Activated T-cell treated with anti-CD3 and anti-CD28 coated beads, Interleukin-2, amount 50 U/mL, for 24 hours (primary cell): ENCODE measurements around the gene OR13C2.
"Not testable (repeated sequence)": the region's sequence is repeated elsewhere in the genome, so short reads cannot be mapped to it uniquely, and the experiment has no call there.

ENCODE experiments used
- DNase-seq: peaks from one replicate; pipeline ENCODE4 v3.0.0-alpha.2; 2020
- H3K27ac Mint-ChIP-seq: 2 replicates; pipeline ENCODE4 v1.8.0; 2020; ENCODE audit warnings: mild to moderate bottlenecking, mixed read lengths
- H3K27me3 Mint-ChIP-seq: 2 replicates; pipeline ENCODE4 v1.8.0; 2020; ENCODE audit warnings: mixed read lengths
- H3K36me3 Mint-ChIP-seq: 2 replicates; pipeline ENCODE4 v1.8.0; 2020; ENCODE audit warnings: low read depth, mixed read lengths
- H3K4me1 Mint-ChIP-seq: 2 replicates; pipeline ENCODE4 v1.8.0; 2020; ENCODE audit warnings: low read depth, mixed read lengths
- H3K4me3 Mint-ChIP-seq: 2 replicates; pipeline ENCODE4 v1.8.0; 2020; ENCODE audit warnings: mild to moderate bottlenecking, moderate library complexity, mixed read lengths
- H3K9me3 Mint-ChIP-seq: 2 replicates; pipeline ENCODE4 v1.8.0; 2020; ENCODE audit warnings: mixed read lengths

OR13C2 gene

GRCh38 chr9:104605527-104605926, at the start of gene OR13C2:
TSS of gene OR13C2 (minus strand) at chr9:104605627. CDS start at chr9:104605627, 0 bp downstream.
- not testable (repeated sequence) for DNase-seq

GRCh38 chr9:104635456-104635855, 30.0 kb upstream of the OR13C2 start:
- Mint-ChIP-seq H3K27ac (no peak overlapping the region), H3K9me3 (peaks cover 26% of the 10 kb centered on the region), H3K4me3 (no peak overlapping the region), H3K27me3 (no peaks in the 10 kb centered on the region), H3K36me3 (no peaks in the 10 kb centered on the region), H3K4me1 (no peaks in the 10 kb centered on the region)
- no peak for DNase-seq

More at GRCh38 chr9:104605527-104605926, at the start of gene OR13C2:
- not testable (repeated sequence) for H3K4me3 Mint-ChIP-seq, H3K4me1 Mint-ChIP-seq, H3K27ac Mint-ChIP-seq, H3K9me3 Mint-ChIP-seq, H3K36me3 Mint-ChIP-seq, H3K27me3 Mint-ChIP-seq

GRCh38 chr9:104633976-104634520, 28.6 kb upstream of the OR13C2 start:
- Mint-ChIP-seq H3K9me3 (peaks cover 13% of the 10 kb centered on the region), H3K27me3 (no peaks in the 10 kb centered on the region), H3K27ac (no peak overlapping the region), H3K36me3 (no peaks in the 10 kb centered on the region), H3K4me1 (no peaks in the 10 kb centered on the region), H3K4me3 (no peak overlapping the region)
- DNase-seq: no peak

- not testable (repeated sequence) for DNase-seq, H3K27ac Mint-ChIP-seq, H3K9me3 Mint-ChIP-seq, H3K4me1 Mint-ChIP-seq, H3K27me3 Mint-ChIP-seq, H3K4me3 Mint-ChIP-seq, H3K36me3 Mint-ChIP-seq
Observed at GRCh38 chr9:104625964-104626363, 20.5 kb upstream of the OR13C2 start.

GRCh38 chr9:104618104-104618503, 12.7 kb upstream of the OR13C2 start, which contains the start of gene OR13C9:
TSS of gene OR13C9 (minus strand) at chr9:104618204. CDS start at chr9:104618204, 0 bp downstream.
- no peaks in the 10 kb centered on the region for H3K4me1 Mint-ChIP-seq

GRCh38 chr9:104617418-104617817, 12.0 kb upstream of the OR13C2 start:
- DNase-seq: no peak
- Mint-ChIP-seq H3K36me3 (no peaks in the 10 kb centered on the region), H3K27me3 (no peaks in the 10 kb centered on the region), H3K4me1 (no peaks in the 10 kb centered on the region), H3K27ac (no peak overlapping the region), H3K4me3 (no peak overlapping the region), H3K9me3 (no peaks in the 10 kb centered on the region)

More at GRCh38 chr9:104618104-104618503, 12.7 kb upstream of the OR13C2 start, which contains the start of gene OR13C9:
- H3K4me3 Mint-ChIP-seq: no peak within 1 kb of the TSS
- H3K27ac Mint-ChIP-seq: no peak within 1 kb of the TSS
- H3K36me3 Mint-ChIP-seq: no peaks in the 10 kb centered on the region
- no peaks in the 10 kb centered on the region for H3K9me3 Mint-ChIP-seq
- DNase-seq: no peak
- no peaks in the 10 kb centered on the region for H3K27me3 Mint-ChIP-seq

- Mint-ChIP-seq H3K27ac (no peak overlapping the region), H3K9me3 (no peaks in the 10 kb centered on the region), H3K4me1 (no peaks in the 10 kb centered on the region), H3K36me3 (no peaks in the 10 kb centered on the region), H3K27me3 (no peaks in the 10 kb centered on the region), H3K4me3 (no peak overlapping the region)
- DNase-seq: no peak
Observed at GRCh38 chr9:104611213-104611612, 5.8 kb upstream of the OR13C2 start.

- no peaks in the 10 kb centered on the region for H3K36me3 Mint-ChIP-seq
- no peak overlapping the region for H3K4me3 Mint-ChIP-seq
- no peaks in the 10 kb centered on the region for H3K4me1 Mint-ChIP-seq
- no peaks in the 10 kb centered on the region for H3K9me3 Mint-ChIP-seq
- H3K27me3 Mint-ChIP-seq: no peaks in the 10 kb centered on the region
- DNase-seq: no peak
- H3K27ac Mint-ChIP-seq: no peak overlapping the region
Observed at GRCh38 chr9:104608336-104608735, 2.9 kb upstream of the OR13C2 start.

- H3K27ac Mint-ChIP-seq: no peak overlapping the region
- no peaks in the 10 kb centered on the region for H3K36me3 Mint-ChIP-seq
- no peaks in the 10 kb centered on the region for H3K9me3 Mint-ChIP-seq
- no peak for DNase-seq
- H3K27me3 Mint-ChIP-seq: no peaks in the 10 kb centered on the region
- no peaks in the 10 kb centered on the region for H3K4me1 Mint-ChIP-seq
- no peak overlapping the region for H3K4me3 Mint-ChIP-seq
Observed at GRCh38 chr9:104606152-104606551, 725 bp upstream of the OR13C2 start.

GRCh38 chr9:104604801-104605200, 626 bp downstream of the OR13C2 start:
- Mint-ChIP-seq H3K36me3 (no peaks in the 10 kb centered on the region), H3K27me3 (no peaks in the 10 kb centered on the region), H3K27ac (no peak overlapping the region), H3K4me1 (no peaks in the 10 kb centered on the region), H3K9me3 (no peaks in the 10 kb centered on the region), H3K4me3 (no peak overlapping the region)
- DNase-seq: no peak

- not testable (repeated sequence) for H3K27me3 Mint-ChIP-seq, H3K9me3 Mint-ChIP-seq, H3K27ac Mint-ChIP-seq, H3K4me3 Mint-ChIP-seq, H3K4me1 Mint-ChIP-seq, H3K36me3 Mint-ChIP-seq, DNase-seq
Observed at GRCh38 chr9:104599313-104599712, 6.1 kb downstream of the OR13C2 start, which contains the start of gene OR13C5. TSS of gene OR13C5 (minus strand) at chr9:104599413. CDS start at chr9:104599413, 0 bp downstream.

GRCh38 chr9:104598749-104599148, 6.7 kb downstream of the OR13C2 start:
- not testable (repeated sequence) for H3K9me3 Mint-ChIP-seq, DNase-seq, H3K27me3 Mint-ChIP-seq, H3K4me1 Mint-ChIP-seq, H3K4me3 Mint-ChIP-seq, H3K36me3 Mint-ChIP-seq, H3K27ac Mint-ChIP-seq

- Mint-ChIP-seq H3K9me3 (no peaks in the 10 kb centered on the region), H3K4me1 (no peaks in the 10 kb centered on the region), H3K27ac (no peak overlapping the region), H3K4me3 (no peak overlapping the region), H3K36me3 (no peaks in the 10 kb centered on the region), H3K27me3 (no peaks in the 10 kb centered on the region)
- DNase-seq: no peak
Observed at GRCh38 chr9:104589626-104590025, 15.8 kb downstream of the OR13C2 start.

GRCh38 chr9:104586496-104587180, 18.8 kb downstream of the OR13C2 start:
- no peaks in the 10 kb centered on the region for H3K27me3 Mint-ChIP-seq
- H3K4me1 Mint-ChIP-seq: no peaks in the 10 kb centered on the region
- H3K27ac Mint-ChIP-seq: no peak overlapping the region
- no peak overlapping the region for H3K4me3 Mint-ChIP-seq
- no peak for DNase-seq
- no peaks in the 10 kb centered on the region for H3K36me3 Mint-ChIP-seq
- no peaks in the 10 kb centered on the region for H3K9me3 Mint-ChIP-seq

GRCh38 chr9:104580562-104580961, 24.9 kb downstream of the OR13C2 start:
- DNase-seq: no peak
- Mint-ChIP-seq H3K36me3 (no peaks in the 10 kb centered on the region), H3K4me3 (no peak overlapping the region), H3K4me1 (no peaks in the 10 kb centered on the region), H3K9me3 (no peaks in the 10 kb centered on the region), H3K27me3 (no peaks in the 10 kb centered on the region), H3K27ac (no peak overlapping the region)
